ENCODE measurements around the gene STK32B.

Gene STK32B

GRCh38 chr4:5338531-5338930, 287.3 kb downstream of the STK32B start:
- DNase-seq (ENCODE audit: low read depth in 2 of 3, low spot score in 1 of 3), result no peak

GRCh38 chr4:5340991-5341451, 289.7 kb downstream of the STK32B start:
- no peak for DNase-seq (ENCODE audit: low read depth in 2 of 3, low spot score in 1 of 3)

GRCh38 chr4:5341526-5341925, 290.2 kb downstream of the STK32B start:
- no peak for DNase-seq (ENCODE audit: low read depth in 2 of 3, low spot score in 1 of 3)

DNA sequence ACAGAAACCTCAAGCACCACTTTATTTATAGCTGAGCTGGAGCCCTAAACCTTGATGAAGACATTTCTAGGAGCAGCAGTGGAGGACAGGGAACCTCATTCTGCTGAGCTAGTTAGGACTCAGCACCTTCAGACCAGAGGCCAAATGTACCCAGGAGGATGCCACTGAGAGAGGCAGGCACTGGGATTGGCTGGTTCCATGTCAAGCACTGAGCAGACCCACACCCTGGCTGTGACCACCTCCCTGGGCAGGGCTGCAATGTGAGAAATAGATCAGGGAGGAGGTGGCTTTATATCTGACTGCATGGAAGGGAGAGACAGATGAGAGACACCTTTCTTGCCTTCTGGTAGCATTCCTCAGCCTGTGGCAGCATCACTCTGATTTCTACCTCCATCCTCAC, 304.6 kb downstream of the STK32B start:
- no peak for DNase-seq (ENCODE audit: low read depth in 2 of 3, low spot score in 1 of 3)

DNA sequence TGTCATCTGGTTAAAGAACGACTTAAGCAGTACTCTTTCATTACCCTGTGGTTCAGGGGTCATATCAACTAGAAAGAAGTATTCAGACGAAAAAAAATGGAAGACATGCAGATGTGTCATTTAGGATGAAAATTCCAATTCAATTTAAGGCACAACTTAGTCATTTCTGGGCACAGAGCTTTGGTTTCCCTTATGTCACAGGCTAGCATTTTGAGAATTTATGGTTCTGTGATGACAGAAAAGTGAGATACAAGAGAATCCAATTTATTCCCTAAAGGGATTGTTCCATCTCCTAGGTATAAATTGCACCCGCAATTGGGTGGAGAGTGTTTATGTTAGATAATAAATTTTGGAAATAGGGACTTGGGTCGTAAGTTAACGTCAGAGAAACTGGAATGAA, 306.6 kb downstream of the STK32B start:
- DNase-seq (ENCODE audit: low read depth in 2 of 3, low spot score in 1 of 3), result no peak

DNA sequence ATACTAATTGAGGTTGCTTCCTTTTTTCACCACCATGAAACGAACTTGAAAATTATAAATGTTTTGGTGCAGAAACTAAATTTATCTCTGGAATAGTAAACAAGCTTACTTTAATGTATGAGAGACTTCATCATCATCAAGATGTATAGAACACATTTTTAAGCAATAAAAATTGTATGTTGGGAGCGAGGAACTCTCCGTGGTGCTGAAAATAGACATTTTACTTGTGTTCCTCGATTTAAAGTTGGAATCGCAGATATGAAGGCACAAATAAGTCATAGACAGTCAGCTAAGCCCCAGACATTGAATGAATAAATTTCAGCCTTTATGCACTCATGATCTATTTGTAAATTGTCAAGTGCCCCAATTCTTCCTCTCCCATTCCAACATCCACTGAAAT, 310.7 kb downstream of the STK32B start:
- no peak for DNase-seq (ENCODE audit: low read depth in 2 of 3, low spot score in 1 of 3)

- DNase-seq (ENCODE audit: low read depth in 2 of 3, low spot score in 1 of 3), result no peak
Observed at GRCh38 chr4:5364406-5364805, 313.1 kb downstream of the STK32B start.

DNA sequence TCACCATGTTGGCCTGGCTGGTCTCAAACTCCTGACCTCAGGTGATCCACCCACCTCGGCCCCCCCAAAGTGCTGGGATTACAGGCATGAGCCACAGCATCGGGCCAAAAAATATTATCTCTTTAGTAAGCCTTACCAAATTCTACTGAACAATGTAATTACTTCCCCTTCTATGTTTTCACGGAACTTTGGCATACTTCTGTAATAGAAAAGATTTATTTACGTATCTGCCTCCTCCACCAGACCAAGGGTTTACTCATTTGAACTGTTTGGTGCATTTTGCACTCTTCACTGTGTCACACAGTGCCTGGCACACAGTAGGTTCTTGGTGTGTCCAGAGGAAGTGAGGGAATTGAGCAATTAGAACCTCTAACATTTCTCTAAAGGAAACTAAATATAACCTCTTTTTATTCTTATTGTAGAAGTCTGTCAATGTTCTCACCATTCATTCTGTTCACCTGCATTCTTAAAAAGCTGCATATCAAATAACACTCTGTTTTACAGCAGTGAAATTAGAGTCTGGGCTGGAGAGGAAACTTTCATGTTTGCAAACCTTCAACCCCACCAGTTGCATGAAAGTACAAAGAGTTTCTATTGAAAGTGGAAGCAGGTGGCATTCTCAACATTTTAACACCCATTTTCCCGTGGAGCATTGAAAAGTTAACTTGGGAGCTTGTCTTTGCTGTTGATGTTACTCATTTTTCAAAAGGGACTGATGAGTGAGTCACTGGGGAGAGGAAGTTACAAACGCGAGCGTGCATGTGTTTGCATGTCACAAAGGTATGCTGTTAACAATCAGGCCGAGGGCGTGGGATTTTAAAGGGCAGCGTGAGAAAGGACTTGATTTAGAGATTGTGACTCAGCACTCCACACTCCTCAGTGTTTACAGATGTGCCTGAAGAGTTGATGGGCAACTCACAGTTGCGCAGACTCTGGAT, 314.1 kb downstream of the STK32B start:
- no peak for DNase-seq (ENCODE audit: low read depth in 2 of 3, low spot score in 1 of 3)

DNA sequence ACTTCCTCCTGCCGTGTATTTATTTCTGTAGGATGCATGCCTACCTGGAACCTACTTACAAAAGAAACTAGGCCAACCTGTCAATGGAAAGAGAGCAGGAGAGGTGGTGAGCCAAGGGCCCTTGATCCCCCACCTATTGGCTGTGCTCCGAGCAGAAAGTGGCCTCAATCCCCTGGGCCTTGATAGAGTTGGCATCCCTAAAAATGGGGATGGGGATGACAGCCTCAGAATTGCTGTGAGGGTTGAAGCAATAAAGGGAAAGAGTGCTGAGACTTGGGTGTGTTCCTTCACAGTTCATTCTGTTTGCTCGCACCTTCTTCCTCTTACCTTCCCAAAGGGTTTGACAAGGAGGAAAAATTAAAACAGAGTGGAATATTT, 314.7 kb downstream of the STK32B start:
- no peak for DNase-seq (ENCODE audit: low read depth in 2 of 3, low spot score in 1 of 3)

DNA sequence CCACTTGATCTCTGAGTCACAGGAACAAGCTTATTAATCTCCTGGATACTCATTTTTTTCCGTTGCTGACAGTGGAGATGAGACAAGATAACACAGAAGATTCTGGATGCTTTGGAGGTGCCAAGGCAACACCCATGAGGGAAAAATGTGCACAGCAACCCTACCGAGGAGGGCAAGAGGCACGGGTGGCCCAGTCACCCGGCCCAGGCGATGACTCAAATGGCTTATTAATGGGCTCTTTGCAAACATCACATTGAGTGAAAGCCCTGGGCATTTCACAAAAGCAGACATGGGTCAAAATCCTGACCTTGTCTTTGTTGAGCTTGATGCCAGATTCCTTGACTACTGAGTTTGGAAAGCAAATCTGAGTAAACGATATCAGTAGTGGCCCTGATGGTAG, 315.1 kb downstream of the STK32B start:
- DNase-seq (ENCODE audit: low read depth in 2 of 3, low spot score in 1 of 3), result no peak

GRCh38 chr4:5368426-5368825, 317.1 kb downstream of the STK32B start:
- no peak for DNase-seq (ENCODE audit: low read depth in 2 of 3, low spot score in 1 of 3)

GRCh38 chr4:5370286-5370685, 319.0 kb downstream of the STK32B start:
- no peak for DNase-seq (ENCODE audit: low read depth in 2 of 3, low spot score in 1 of 3)

DNA sequence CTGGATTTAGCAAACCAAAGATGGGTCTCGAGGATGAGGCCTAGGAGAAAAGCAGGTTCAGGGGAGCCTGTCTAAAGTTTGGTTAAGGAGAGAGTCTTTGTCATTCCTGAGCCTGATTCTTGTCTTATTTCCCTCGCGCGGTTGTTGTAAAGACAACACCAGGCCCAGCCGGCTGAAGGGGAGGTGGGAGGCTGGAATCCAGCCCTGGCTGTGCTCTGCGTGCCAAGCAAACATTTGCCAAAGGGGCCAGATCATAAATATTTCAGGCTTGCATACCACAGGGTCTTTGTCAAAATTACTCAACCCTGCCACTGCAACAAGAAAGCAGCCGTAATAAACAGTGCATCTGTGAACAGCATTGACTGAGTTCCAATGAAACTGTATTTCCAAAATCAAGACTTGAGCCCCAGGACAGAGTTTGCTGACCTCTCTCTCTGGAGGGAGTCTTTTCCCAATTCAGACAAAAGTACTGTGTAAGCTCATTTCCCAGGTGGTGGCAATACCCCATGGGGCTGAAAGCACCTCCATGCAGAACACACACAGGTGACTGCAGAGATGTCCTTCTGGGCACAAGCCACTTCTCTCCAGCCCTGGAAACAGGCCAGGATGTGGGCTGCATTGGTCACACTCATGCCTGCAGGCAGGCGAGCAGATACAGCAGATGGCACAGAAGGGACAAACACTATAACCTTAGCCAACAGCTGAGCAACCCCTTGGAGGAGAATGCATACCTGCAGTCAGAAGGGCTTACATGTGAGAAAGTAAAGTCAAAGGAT, 320.3 kb downstream of the STK32B start:
- DNase-seq (ENCODE audit: low read depth in 2 of 3, low spot score in 1 of 3), result no peak

- DNase-seq (ENCODE audit: low read depth in 2 of 3, low spot score in 1 of 3), result no peak
Observed at GRCh38 chr4:5372198-5372597, 320.9 kb downstream of the STK32B start.

GRCh38 chr4:5373327-5373726, 322.0 kb downstream of the STK32B start:
- DNase-seq (ENCODE audit: low read depth in 2 of 3, low spot score in 1 of 3), result no peak

- no peak for DNase-seq (ENCODE audit: low read depth in 2 of 3, low spot score in 1 of 3)
Observed at GRCh38 chr4:5374592-5374991, 323.3 kb downstream of the STK32B start.

DNA sequence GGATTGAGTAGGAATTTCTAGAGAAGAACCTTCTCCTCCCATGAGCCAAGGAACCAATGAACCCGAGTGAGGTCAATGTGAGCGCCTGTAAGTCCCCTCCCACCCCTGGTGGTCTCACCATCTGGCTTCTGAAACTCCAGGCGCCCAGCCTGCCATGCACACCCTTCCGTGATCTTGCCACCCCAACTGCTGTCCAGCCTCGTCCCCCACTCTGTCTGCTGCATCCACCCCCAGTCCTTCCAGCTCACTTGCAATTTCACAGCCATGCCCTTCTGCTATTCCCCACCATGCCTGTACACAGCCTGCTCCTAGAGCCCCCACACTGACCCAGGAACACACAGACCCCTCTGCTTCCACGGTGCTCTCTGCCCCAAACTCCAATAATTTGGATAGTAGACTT, 323.7 kb downstream of the STK32B start:
- DNase-seq (ENCODE audit: low read depth in 2 of 3, low spot score in 1 of 3), result no peak

DNA sequence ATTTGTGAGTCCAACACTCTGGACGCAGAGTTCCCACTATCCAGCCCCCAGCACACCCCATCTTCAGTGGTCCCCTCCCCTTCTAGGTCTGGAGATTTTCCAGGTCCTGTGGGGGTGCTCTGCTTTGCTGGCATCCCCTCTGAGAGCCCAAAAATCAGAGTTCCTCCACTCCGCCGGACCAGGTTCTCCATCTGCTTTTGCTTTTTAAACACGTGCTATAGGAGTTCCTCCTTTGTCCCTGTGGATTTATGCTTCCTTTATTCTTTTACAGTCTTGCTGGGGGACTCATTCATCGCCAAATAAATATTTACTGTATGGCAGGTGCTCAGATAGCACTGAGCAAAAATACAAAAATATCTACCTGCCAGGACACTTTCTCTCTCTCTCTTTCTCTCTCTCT, 324.7 kb downstream of the STK32B start:
- no peak for DNase-seq (ENCODE audit: low read depth in 2 of 3, low spot score in 1 of 3)

DNA sequence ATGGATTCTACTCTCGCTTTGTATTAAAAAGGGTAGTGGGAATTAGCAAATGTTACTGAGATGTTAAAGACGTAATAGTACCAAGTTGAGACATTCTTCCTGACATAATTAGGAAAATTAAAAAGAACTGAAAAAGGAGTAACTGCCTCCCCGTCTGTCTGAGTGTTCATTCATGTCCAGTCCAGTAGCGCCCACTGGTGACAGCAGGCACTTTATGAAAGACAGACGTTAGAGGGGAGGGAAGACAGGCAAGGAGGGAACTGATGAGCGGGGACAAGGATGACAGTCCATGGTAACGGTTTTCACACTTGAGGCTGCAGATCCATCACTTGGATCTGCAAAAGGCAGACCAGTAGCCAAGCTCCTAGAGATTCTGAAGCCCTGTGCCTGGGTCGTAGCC, 326.7 kb downstream of the STK32B start:
- no peak for DNase-seq (ENCODE audit: low read depth in 2 of 3, low spot score in 1 of 3)

GRCh38 chr4:5379895-5380294, 328.6 kb downstream of the STK32B start:
- no peak for DNase-seq (ENCODE audit: low read depth in 2 of 3, low spot score in 1 of 3)

DNA sequence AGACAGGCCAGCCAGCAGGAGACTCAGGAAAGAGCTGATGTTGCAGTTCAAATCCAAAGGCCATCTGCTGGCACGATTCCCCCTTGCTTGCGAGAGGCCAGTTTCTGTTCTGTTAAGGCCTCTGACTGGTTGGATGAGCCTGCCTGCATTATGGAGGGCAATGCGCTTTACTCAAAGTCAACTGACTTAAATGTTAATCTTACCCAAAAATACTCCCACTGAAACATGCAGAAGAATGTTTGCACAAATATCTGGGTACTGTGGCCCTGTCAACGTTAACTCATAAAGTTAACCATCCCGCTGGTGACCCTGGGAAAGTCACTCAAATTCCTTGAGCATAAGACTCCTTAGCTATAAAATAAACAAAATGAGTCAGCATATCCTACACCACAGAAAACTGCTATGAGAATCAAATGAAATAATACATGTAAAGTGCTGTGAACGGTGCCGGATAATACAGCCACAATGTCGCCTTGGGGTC, 330.7 kb downstream of the STK32B start:
- DNase-seq (ENCODE audit: low read depth in 2 of 3, low spot score in 1 of 3), result no peak
